Peyer's patch (tissue), 4 donors: Measurements from ENCODE around the gene SLCO4A1.

Source experiments
- POLR2A ChIP-seq, 2 donors: fragments of 450-650 bp; IDR thresholded peaks; one replicate each; pipeline ENCODE4 v1.5.1; 2017; ENCODE audit warnings: antibody characterized with exemption in 2 of 2, mild to moderate bottlenecking in 2 of 2, moderate library complexity in 2 of 2
- TF ChIP-seq, protein P1 (sequence below), 6 experiments: fragments of 450-650 bp in 4 of 6; fragments of 200-600 bp in 2 of 6; sonication (generic) in 1 of 6; IDR thresholded peaks; one replicate each; pipeline ENCODE4 v1.5.1; 2017 to 2019; ENCODE audit warnings: antibody characterized with exemption in 6 of 6, mild to moderate bottlenecking in 3 of 6, moderate library complexity in 1 of 6

DNA sequence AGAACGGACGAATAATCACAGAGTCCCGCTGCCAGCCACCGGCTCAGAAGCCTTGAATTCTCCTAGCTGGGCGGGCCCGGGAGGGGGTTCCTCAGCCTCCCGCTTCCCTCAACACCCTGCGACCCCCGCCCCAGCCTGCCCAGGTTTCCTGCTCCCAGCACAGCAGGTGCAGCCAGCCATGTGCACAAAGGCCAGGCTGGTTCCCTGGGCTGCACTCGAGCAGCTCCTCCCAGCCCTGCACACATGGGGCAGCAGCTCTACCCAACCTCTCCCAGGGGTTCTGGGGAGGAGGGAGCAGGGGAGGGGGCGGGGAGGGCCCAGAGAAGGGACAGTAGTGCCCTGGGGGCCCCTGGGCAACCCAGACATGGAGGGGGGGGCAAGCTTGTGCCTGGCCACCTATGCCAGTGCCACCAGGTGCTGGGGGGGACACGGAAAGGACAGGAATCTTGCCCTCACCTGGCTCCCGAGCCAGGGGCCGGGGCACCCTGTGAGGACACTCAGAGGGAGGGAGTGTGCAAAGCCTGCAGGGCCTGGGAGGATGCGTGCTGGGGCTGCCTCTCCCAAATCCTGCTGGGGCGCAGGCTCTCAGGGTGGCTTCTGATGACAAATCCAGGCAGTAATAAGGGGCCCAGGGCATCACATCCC is 65.1 kb downstream of the SLCO4A1 start:
- TF ChIP-seq POLR2A (IDR thresholded peaks at IDR 0.05), result no peak
- TF ChIP-seq, protein P1, sequence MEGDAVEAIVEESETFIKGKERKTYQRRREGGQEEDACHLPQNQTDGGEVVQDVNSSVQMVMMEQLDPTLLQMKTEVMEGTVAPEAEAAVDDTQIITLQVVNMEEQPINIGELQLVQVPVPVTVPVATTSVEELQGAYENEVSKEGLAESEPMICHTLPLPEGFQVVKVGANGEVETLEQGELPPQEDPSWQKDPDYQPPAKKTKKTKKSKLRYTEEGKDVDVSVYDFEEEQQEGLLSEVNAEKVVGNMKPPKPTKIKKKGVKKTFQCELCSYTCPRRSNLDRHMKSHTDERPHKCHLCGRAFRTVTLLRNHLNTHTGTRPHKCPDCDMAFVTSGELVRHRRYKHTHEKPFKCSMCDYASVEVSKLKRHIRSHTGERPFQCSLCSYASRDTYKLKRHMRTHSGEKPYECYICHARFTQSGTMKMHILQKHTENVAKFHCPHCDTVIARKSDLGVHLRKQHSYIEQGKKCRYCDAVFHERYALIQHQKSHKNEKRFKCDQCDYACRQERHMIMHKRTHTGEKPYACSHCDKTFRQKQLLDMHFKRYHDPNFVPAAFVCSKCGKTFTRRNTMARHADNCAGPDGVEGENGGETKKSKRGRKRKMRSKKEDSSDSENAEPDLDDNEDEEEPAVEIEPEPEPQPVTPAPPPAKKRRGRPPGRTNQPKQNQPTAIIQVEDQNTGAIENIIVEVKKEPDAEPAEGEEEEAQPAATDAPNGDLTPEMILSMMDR (IDR thresholded peaks at IDR 0.05), result no peak
